Measurements from ENCODE around the gene FAM89B.

The FAM89B gene

DNA sequence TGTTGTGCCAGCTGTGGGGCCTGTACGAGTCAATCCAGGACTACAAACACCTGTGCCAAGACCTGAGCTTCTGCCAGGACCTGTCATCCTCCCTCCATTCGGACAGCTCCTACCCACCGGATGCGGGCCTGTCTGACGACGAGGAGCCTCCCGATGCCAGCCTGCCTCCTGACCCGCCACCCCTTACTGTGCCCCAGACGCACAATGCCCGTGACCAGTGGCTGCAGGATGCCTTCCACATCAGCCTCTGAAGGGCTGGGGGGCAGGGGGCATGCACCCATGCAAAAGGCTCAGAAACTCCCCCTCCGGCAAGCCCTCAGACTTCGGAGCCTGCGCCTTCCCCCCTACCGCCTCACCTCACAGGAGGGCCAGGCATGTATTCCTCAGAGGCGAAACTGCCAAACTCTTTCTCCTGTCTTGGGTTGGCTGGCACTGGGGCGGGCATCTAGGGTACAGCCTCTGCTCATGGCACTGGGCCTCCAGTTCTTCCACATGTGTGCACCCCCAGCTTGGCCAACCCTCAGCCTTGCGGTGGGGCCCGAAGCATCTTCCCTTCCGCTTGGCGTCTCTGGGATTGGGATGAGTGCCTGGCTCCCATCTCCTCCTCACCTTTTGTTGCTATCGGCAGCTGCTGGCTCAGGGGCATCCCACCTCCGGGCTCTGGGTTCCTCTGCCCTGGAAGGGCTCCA, 1.2 kb downstream of the FAM89B start:
- DNase-seq (ENCODE audit: low read depth): no peak

DNA sequence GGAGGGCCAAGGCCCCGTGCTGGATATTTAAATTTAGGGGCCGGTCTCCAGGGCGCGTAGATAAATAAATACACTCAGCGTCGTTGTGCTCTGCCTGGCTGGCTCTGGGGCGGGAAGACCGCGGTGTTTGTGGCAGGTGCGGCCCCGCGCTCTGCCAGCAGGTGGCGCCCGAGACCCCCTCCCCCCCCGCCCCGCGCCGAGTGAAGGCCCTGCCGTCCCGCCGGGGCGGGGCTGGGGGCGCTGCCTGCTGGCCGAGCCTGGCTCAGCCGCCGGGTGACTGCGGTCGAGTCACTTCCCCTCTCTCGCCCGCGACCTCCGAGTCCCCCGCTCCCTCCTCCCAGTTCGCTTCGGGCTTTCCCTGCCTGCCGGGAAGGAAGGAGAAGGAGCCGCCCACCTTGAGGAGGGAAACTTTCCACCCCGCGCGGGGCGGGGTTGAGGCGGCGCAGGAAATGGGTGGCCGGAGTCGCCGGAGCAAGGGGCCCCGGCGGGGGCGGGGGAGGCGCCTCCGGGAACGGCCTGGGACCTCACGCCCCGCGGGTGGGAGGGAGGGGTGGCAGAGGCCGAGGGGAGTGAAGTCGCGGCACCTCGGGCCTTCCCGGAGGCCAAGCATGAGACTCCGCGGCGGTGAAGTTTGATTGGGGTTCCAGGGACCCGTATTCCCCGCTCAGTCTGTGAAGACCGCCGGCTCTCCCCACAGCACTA, 1.9 kb downstream of the FAM89B start:
- peak; percentile 76 for DNase-seq (ENCODE audit: low read depth)

DNA sequence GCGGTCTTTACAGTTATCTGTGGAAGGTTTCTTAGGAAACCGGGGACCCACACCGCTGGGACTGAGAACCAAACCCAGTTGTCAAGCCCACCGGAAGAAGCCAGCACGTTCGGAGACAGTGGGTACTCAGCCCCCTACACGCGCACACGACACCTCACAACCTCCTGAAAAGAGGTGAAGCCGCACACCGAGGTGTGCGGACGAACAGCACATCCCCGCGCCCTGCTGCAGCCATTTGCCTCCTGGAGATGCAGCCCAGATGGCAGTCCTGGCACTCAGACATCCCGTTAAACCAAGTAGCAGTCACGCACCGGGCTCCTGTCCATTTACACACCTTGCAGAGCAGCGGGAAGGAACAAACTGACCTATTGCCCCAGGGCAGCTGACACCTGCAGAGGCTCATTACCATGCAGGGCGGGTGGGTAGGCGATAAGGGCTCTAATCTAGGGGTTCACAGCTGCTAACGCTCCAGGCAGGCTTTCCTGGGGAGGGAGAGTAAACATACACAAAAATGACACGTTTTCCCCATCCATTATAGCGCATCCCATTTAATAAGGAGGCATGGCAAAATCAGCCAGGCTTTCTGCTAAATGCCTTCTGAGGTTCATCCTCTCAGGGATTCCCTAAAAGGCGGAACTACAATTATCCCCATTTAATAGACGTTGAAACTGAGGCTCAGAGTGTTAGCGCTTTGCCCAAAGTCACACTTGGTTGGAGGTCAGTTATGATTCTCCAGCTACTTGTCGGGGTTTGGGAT, 2.7 kb downstream of the FAM89B start:
- DNase-seq (ENCODE audit: low read depth): no peak

DNA sequence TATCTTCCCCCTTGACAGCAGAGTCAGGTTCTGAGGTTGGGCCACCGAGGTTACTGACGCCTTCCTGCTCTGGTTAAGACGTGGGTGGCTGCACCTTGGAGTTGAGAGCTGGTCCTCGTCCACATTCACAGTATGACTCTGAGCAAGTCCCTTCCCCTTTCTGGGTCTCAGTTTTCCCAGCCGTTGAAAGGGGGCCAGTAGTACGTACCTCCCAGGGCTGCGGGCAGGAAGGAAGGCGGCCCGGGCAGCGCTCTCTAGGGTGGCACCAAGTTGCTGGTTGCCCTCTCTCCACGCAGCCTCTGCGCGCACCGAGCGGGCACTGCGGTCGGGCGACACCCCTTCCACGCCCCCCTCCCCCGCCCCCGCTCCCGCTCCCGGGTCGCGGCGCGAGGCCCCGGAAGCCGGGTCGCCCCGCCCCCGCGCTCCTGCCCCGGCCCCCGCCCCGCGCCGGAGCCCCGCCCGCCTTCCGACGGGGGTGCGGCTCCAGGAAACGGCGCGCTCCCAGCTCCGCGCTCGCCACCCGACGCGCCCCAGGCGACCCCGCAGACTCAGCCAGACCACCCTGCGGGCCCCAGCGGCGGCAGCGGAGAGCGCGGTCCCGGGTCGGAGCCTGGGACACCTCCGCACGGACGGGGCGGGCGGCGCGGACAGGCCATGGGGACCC, 3.4 kb downstream of the FAM89B start, which contains the start of gene EHBP1L1:
Gene EHBP1L1 (plus strand): TSS at position 486 of the 664 bp plus-strand sequence. CDS start 250 bp downstream, outside the sequence.
- peak; percentile 57 for DNase-seq (ENCODE audit: low read depth)

DNA sequence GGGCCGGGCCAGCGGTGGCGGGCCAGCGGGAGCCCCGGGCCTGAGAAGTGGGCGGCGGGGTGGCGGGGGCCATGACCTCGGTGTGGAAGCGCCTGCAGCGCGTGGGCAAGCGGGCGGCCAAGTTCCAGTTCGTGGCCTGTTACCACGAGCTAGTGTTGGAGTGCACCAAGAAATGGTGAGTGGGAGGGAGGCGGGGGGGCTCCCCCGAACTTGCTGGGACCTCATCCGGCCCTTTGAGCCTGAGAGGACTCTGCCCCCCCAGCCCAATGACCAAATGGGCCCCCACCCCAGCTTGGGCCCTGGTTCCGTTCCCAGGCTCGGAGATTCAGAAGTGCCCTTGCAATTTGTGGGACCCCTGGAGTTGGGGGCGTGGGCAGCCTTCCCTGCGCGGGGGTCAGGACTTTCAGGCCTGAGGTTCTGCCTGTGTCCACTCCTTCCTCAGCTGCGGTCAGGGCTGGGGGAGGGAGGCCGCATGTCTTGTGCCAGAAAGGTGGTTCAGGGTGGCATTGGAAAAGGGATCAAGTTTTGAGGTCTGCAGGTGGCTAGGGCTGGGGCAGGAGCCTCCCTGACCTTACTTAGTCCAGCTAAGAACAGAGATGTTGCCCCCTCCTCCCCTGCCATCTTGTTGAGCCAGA, 4.0 kb downstream of the FAM89B start:
- DNase-seq (ENCODE audit: low read depth): no peak

DNA sequence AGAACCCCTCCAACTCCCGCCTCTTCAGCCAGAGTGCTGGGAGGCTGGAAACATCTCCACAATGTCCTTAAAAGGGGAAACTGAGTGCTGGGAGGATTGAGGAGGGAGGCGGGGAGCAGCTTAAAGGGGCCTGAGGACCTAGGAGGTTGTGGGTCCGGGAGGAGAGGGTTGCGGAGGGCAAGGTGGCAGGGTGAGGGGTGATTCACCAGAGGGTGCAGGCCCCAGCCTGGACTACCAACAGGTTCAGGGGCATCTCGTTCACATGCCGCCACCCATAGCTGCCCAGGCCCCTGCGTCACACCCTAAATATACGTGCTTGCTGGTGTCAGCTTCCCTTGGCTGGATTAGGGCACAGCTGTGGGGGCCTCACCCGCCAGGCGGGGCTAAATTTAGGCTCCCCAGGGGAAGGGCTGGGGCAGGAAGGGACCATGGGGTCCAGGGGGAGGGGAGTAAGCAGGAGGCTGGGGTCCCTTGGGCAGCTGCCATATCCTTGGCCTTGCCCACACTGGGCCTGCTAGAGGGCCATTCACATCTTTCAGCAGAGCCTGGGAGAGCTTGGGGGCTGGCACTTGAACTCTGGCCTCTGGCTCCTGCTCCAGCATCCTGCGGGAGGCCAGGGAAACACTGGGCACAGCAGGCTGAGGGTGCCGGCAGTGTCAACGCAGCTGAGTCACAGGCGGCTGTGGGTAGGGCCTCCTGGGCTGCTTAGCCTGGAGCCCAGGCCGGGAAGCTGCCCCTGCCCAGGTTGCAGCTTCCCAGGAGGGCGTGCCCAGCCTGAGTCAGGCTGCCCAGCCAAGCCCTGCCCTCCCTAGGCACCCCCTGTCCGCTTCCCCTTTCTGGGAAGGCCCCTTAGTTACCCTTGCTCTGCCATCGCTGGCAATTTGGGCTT, 4.8 kb downstream of the FAM89B start:
- DNase-seq (ENCODE audit: low read depth): no peak

DNA sequence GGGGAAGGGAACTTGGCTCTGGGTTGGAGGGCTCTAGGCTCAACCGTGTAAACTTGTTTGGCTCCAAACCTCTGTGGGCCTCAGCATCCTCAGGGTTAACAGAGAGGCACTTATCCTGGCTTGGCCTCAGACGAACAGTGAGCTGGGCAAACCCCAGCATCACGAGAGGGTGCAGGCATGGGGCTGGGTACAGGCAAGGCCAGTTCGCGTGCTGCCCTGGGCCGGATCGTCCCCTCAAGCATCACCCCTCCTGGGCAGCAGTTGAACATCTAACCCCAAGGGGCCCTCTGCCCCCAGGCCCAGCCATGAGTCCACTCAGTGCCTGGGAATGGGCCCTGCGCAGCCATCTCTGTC, 5.4 kb downstream of the FAM89B start:
- DNase-seq (ENCODE audit: low read depth): no peak

DNA sequence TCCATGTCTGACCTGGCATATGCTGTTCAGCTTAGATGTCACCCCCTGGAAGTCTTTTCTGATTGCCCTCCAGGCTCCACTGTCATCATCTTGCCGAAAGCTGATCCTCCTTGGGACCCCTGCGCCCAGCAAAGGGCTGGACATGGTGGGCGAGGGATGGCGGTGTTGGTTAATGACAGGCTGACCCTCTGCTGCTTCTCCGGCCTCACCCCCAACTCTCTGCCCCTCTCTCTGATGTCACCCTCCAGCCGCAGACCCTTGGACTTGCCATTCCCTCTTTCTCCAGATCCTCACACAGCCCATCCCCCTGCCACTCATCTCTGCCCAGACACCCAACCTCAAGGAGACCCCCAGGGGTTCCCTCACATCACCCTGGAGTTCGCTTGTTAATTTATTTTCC, 5.8 kb downstream of the FAM89B start:
- DNase-seq (ENCODE audit: low read depth): no peak

DNA sequence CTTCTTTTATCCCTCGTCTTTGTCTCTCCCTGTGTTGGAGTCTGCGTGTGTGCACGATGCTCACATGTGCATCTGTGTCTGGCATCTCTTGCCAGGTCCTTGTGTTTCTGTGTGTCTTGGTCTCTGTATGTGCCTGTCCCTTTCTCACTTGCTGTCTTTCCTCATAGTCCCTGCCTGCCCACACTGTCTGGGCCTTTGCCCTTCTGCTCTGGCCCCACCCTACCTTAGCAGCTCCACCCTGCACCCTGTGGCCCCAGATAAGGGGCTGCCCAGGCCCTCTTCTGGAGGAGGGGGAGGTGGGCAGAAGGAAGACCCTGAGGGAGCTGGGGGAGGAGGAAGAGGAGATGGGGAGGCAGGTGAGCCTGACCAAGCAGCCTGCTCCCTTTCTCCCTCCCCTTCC, 6.3 kb downstream of the FAM89B start:
- DNase-seq (ENCODE audit: low read depth): no peak

DNA sequence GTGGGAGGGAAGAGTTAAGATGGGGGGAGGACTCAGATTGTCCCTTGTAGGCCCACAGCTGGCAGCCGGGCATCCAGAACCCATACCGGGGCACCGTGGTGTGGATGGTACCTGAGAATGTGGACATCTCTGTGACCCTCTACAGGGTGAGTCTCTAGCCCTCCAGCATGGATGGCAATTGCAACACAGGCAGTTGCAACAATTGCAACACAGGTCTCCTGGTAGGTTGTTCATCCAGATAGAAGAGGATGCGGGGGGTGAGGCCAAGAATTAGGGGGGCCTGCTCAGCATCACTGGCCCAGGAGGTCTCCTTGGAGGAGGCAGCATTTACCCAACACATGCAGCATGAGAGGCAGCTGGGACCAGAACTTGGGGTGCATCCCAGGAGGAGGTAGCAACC, 7.0 kb downstream of the FAM89B start:
- no peak for DNase-seq (ENCODE audit: low read depth)

DNA sequence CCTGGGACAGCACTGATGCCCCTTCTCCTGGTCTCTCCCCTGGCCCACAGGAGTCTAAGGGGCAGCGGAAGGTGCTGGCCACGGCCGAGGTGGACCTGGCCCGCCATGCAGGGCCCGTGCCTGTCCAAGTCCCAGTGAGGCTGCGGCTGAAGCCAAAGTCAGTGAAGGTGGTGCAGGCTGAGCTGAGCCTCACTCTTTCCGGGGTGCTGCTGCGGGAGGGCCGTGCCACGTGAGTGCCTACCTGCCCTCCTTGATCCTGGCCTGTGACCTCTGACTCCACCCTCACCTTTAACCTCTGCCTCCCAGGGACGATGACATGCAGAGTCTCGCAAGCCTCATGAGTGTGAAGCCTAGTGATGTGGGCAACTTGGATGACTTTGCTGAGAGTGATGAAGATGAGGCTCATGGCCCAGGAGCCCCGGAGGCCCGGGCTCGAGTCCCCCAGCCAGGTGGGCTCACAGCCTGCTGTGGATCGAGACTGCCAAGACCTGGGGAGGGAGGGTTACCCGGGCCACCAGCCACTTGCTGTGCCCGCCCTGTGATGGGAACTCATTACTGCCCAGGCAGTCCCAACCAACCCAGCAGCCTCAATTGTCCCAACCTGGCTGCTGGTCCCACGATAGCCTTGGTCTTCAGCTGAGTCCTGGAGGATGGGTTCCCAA, 7.8 kb downstream of the FAM89B start:
- no peak for DNase-seq (ENCODE audit: low read depth)

DNA sequence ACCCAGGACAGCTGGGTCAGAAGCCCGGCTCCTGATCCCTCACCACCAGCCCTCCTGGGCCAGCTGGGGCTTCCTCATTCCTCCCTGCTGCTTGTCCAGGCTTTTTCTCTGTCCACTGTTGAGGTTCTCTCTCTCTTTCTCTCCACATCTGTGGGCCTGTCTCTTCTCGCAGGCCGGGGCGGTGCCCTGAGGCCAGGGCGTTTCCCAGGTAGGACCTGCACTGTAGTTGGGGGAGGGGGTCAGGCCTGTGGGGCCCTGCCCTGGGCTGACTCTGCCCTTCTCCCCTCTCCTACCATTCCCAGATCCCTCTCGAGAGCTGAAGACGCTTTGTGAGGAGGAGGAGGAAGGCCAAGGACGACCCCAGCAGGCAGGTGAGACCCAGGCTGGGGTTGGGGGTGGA, 8.4 kb downstream of the FAM89B start:
- DNase-seq (ENCODE audit: low read depth): no peak

DNA sequence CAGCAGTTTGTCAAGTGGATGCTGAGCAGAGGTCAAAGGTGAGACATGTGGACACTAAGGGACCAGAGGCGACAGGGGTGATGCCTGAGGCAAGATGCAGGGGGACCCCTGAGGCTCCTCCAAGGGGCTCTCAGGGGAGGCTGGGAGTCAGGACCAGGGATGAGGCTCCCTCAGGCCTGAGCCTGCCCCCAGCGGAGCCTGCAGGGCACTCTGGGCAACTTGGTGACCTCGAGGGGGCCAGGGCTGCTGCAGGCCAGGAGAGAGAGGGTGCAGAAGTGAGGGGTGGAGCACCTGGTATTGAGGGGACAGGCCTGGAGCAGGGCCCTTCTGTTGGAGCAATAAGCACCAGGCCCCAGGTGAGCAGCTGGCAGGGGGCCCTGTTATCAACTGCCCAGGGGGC, 9.6 kb downstream of the FAM89B start:
- no peak for DNase-seq (ENCODE audit: low read depth)

DNA sequence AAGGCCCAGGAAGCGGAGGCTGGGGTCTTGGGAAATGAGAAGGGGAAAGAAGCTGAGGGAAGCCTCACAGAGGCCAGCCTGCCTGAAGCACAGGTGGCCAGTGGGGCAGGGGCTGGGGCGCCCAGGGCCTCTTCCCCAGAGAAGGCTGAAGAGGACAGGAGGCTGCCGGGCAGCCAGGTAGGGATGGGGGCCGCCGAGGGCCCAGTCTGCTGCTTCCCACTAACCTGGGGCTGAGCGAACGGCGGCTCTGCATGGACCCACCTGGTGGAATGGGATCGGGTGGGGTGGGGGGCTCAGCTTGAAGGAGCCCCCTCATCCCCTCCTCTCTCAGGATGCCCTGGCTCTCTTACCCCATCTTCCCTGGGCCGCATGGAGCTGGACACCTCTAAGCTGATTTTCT, 11.3 kb downstream of the FAM89B start:
- DNase-seq (ENCODE audit: low read depth): no peak

DNA sequence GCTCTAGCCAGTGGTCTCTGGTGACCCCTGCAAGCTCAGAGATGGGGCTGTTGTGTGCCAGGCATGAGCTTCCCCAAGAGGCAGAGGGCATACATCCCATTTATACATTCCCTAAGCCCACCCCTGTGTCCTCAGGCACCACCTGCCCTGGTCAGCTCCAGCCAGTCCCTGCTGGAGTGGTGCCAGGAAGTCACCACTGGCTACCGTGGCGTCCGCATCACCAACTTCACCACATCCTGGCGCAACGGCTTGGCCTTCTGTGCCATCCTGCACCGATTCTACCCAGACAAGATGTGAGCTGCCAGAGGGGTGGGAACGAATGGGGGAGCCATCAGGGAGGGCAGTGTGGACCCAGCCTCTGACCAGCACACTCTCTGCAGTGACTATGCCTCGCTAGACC, 11.8 kb downstream of the FAM89B start:
- DNase-seq (ENCODE audit: low read depth): no peak

DNA sequence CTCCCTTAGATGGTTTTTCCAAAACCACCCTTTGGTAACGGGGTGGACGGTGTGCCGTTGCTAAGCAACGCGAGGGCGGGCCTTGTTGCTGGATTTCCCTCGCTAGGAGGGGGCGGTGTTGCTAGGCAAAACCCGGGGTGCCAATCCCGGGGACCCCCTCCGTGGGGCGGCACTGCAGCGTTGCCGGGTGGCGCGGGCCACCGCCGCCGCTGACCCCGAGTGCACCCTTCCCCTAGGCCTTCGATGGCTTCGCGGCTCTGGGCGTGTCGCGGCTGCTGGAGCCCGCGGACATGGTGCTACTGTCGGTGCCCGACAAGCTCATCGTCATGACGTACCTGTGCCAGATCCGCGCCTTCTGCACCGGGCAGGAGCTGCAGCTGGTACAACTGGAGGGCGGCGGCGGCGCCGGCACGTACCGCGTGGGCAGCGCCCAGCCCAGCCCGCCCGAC, 12.4 kb downstream of the FAM89B start:
- no peak for DNase-seq (ENCODE audit: low read depth)

DNA sequence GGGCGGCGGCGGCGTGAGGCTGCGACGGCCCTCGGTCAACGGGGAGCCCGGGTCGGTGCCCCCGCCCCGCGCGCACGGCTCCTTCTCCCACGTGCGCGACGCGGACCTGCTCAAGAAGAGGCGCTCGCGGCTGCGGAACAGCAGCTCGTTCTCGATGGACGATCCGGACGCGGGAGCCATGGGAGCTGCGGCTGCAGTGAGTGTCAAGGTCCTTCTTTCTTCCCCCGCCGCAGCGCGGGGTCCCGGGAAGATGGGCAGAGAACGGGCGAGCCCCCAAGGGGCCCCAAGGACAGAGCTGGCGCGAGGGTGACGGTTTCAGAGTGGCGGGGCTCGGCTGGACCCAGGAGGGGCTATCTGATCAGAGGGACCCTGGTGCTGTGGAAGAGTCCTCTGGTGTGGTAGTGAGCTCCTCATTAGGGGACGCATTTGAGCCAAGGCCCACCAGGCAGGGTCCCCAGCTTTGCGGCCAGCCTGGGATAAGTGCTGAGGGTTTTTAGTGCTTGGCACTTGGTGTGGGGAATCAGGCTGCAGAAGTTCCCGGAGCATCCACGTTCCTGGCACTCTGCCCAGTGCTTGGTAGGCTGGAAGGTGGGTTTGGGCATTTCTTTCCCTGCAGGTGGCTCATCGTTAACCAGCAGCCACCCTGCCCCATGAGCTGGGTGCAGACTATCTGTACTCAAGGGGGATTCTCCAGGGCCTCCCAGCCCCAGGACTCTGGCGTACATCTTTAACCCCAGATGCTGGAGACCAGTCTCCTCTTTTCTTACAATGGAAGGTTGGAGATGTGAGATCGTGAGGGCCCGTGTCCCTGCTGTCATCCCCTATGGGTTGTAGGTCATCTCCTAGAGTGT, 13.3 kb downstream of the FAM89B start:
- no peak for DNase-seq (ENCODE audit: low read depth)

DNA sequence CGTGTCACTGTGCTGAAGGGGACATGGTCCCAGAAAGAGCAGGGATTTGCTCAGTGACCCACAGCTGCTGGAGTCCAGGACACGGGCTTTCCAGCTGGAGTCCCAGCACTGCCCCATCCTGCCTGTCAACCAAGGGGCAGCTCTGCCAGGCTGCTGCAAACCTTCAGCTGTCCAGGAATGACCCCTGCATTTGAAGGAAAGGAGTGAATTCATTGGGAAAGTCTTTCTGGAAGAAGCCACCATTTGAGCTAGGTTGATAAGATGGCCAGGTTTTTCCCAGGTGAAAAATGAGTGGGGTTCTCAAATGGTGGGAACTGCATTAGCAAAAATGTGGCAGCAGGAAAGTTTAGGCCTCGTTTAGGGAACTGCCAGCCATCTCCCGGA, 13.9 kb downstream of the FAM89B start:
- DNase-seq (ENCODE audit: low read depth): no peak

DNA sequence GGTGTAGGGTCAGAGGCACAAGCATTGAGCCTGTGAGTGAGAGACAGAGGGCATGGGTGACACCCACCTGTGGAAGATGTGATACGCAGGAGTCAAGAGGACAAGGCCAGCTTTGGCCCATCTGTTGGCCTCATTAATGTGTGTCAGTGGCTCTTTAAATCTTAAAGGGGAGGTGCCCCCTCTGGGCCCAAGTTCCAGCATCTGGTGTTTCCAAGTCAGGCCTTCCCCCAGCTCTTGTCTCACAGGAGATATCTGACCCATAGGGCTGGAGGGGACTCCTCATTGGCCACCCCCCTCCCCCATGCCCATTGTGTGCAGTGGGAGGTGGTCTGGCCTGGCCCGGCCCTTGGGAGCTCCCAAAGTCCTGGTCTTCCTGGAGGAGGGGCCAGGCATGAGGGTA, 14.3 kb downstream of the FAM89B start:
- no peak for DNase-seq (ENCODE audit: low read depth)

Data from activated gamma-delta T cell treated with anti-CD3 and anti-CD28 coated beads, Interleukin-2, amount 50 U/mL, for 16 hours (primary cell).